CD4-positive, alpha-beta memory T cell (primary cell): ENCODE data around the gene MGP. TPM values are rescaled to one million over a fixed set of nuclear protein-coding genes. Genes with fewer than 3 reads are reported as not detected.

ENCODE experiments used
- polyA plus RNA-seq, 2 donors: library from polyadenylated mRNA; unstranded; fragments of 300-500 nt; fragmentation: Illumina TruSeq; gene quantifications; one replicate each; pipeline ENCODE4 v1.2.3, GENCODE V29; 2021
- total RNA-seq, 2 experiments: library from RNA; stranded (reverse); gene quantifications; one replicate each; pipeline ENCODE4 v1.2.3, GENCODE V29; 2021

MGP gene
- total and polyA plus RNA-seq, 4 experiments from 2014 or later, result 0.49 TPM; not detected in 3

Other genes with a start within 250 kb of the MGP start
- gene GUCY2C, start 189.3 kb downstream of the MGP start, total RNA-seq, result not detected
- not detected for gene GUCY2C, start 189.3 kb downstream of the MGP start, polyA plus RNA-seq
- gene WBP11, start 82.4 kb downstream of the MGP start, total RNA-seq, result 10 to 100 TPM; 83.7 to 83.8 TPM
- 10 to 100 TPM; 45.8 to 78.0 TPM for gene WBP11, start 82.4 kb downstream of the MGP start, polyA plus RNA-seq
- gene C12orf60, start 82.2 kb downstream of the MGP start, total RNA-seq, result 1 to 10 TPM; 1.3 to 1.4 TPM
- gene C12orf60, start 82.2 kb downstream of the MGP start, polyA plus RNA-seq, result 1 to 10 TPM in 1 of 2 donors, under 1 TPM in 1; 0.45 to 2.0 TPM
- gene SMCO3, start 71.7 kb downstream of the MGP start, total RNA-seq, result not detected
- under 1 TPM; 0.08 to 0.31 TPM for gene SMCO3, start 71.7 kb downstream of the MGP start, polyA plus RNA-seq
- not detected for gene ART4, start 42.3 kb downstream of the MGP start, total RNA-seq
- not detected for gene ART4, start 42.3 kb downstream of the MGP start, polyA plus RNA-seq
- gene ERP27, start 52.7 kb upstream of the MGP start, total RNA-seq, result 10 to 100 TPM in 1 of 2 experiments, 1 to 10 TPM in 1; 9.3 to 11.5 TPM
- gene ERP27, start 52.7 kb upstream of the MGP start, polyA plus RNA-seq, result 1 to 10 TPM; 3.4 to 4.5 TPM
- 100 to 1,000 TPM; 717 to 768 TPM for gene ARHGDIB, start 75.7 kb upstream of the MGP start, total RNA-seq
- 1,000 to 10,000 TPM; 2,962 to 4,406 TPM for gene ARHGDIB, start 75.7 kb upstream of the MGP start, polyA plus RNA-seq
- gene PDE6H, start 87.2 kb upstream of the MGP start, total RNA-seq, result not detected
- gene PDE6H, start 87.2 kb upstream of the MGP start, polyA plus RNA-seq, result not detected